Esophagus muscularis mucosa (tissue), 3 donors: Measurements from ENCODE around the gene CAPZB.

Experiments
- EP300 ChIP-seq: sonication (generic); formaldehyde crosslinking; IDR thresholded peaks from one replicate; pipeline ENCODE4 v1.6.1; 2017; ENCODE audit warnings: antibody characterized with exemption
- TF ChIP-seq, protein P1 (sequence below), 3 experiments: fragments of 200-600 bp in 2 of 3; fragments of 450-650 bp in 1 of 3; sonication (generic) in 2 of 3; IDR thresholded peaks; one replicate each; pipeline ENCODE4 v1.5.1; 2017 to 2019; ENCODE audit warnings: antibody characterized with exemption in 3 of 3, mild to moderate bottlenecking in 2 of 3, moderate library complexity in 1 of 3

DNA sequence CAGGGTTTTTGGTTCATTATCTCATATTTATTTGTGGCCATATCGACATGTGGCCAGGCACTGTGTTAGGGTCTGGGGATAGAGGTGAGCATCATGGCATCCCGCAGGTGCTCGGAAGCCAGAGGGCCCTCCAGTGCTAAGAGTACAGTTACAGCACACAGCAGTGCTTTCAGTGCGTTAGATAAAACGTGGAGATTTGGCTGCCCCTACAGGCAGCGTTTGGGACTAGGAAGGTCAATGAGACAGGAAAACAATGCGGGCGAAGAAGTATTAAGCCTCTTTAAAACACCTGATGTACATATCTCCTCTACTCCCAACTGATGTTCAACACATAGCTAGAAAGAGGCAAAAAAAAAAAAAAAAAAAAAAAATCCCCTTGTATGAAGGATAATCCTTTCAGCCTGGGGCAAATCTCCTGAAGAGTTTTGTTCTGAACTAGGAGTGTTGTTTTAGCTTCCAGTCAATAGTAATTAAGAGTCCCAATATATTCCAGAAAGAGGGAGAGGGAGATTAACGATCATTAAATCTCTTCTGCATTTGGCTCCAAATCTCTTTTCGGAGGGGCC is 80.1 kb downstream of the CAPZB start:
- TF ChIP-seq EP300, result no peak
- TF ChIP-seq, protein P1, sequence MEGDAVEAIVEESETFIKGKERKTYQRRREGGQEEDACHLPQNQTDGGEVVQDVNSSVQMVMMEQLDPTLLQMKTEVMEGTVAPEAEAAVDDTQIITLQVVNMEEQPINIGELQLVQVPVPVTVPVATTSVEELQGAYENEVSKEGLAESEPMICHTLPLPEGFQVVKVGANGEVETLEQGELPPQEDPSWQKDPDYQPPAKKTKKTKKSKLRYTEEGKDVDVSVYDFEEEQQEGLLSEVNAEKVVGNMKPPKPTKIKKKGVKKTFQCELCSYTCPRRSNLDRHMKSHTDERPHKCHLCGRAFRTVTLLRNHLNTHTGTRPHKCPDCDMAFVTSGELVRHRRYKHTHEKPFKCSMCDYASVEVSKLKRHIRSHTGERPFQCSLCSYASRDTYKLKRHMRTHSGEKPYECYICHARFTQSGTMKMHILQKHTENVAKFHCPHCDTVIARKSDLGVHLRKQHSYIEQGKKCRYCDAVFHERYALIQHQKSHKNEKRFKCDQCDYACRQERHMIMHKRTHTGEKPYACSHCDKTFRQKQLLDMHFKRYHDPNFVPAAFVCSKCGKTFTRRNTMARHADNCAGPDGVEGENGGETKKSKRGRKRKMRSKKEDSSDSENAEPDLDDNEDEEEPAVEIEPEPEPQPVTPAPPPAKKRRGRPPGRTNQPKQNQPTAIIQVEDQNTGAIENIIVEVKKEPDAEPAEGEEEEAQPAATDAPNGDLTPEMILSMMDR (IDR thresholded peaks at IDR 0.05), result peak; percentile 39 to 52 (median 49)
